ENCODE results near the gene SLAMF9.

The SLAMF9 gene

GRCh38 chr1:159945483-159946241, 8.4 kb downstream of the SLAMF9 start, which contains the start of gene IGSF9:
IGSF9 (minus strand) TSS chr1:159945613; CDS start chr1:159943454, 2,159 bp downstream.
- Histone ChIP-seq H3K36me3 (replicated peaks; ENCODE audit: insufficient read depth, low read length) (no peaks in the 10 kb centered on the region), H3K9me3 (replicated peaks; ENCODE audit: insufficient read depth, low read length) (no peaks in the 10 kb centered on the region), H3K79me2 (ENCODE audit: low read length) (no peaks in the 10 kb centered on the region), H3K9ac (ENCODE audit: low read length) (no peak within 1 kb of the TSS; the same call in 1 of the 2 replicates), H3K4me3 (ENCODE audit: low read length) (peak within 1 kb of the TSS; percentile 59), H3K4me1 (ENCODE audit: low read length) (no peaks in the 10 kb centered on the region), H3K27ac (ENCODE audit: low read length) (no peak within 1 kb of the TSS), H3K4me2 (ENCODE audit: low read depth, low read length) (peak within 1 kb of the TSS; percentile 92), H3F3A (ENCODE audit: insufficient read depth, low read length) (0 out of 2 replicates have a peak, but pooled peaks cover 2% of the 10 kb centered on the region), H3K9me2 (replicated peaks; ENCODE audit: insufficient read depth, low read length) (no peaks in the 10 kb centered on the region), H4K20me1 (ENCODE audit: insufficient read depth, low read length) (no peaks in the 10 kb centered on the region), H2AFZ (ENCODE audit: low read length) (peak within 1 kb of the TSS; percentile 80), H3K27me3 (replicated peaks; ENCODE audit: insufficient read depth, low read length) (peaks cover 43% of the 10 kb centered on the region)
- peak; percentile 78 for DNase-seq
- TF ChIP-seq EZH2phosphoT487 (IDR thresholded peaks at IDR 0.05; ENCODE audit: low read length) (no peak), EZH2 (optimal IDR thresholded peaks at IDR 0.05; ENCODE audit: low read depth, low read length) (no peak), CTCF (IDR thresholded peaks at IDR 0.05; ENCODE audit: low read length) (peak; percentile 55)

GRCh38 chr1:159944623-159945455, 9.2 kb downstream of the SLAMF9 start:
- Histone ChIP-seq H3K9me2 (replicated peaks; ENCODE audit: insufficient read depth, low read length) (no peaks in the 10 kb centered on the region), H3K9me3 (replicated peaks; ENCODE audit: insufficient read depth, low read length) (no peaks in the 10 kb centered on the region), H3K4me1 (ENCODE audit: low read length) (no peaks in the 10 kb centered on the region), H3F3A (ENCODE audit: insufficient read depth, low read length) (0 out of 2 replicates have a peak, but pooled peaks cover 2% of the 10 kb centered on the region), H3K27me3 (replicated peaks; ENCODE audit: insufficient read depth, low read length) (peaks cover 43% of the 10 kb centered on the region), H3K9ac (ENCODE audit: low read length) (no peak overlapping the region), H3K4me2 (ENCODE audit: low read depth, low read length) (peak overlapping the region; percentile 92), H2AFZ (ENCODE audit: low read length) (peak overlapping the region; percentile 80; the same call in 1 of the 2 replicates), H3K4me3 (ENCODE audit: low read length) (peak overlapping the region; percentile 59), H4K20me1 (ENCODE audit: insufficient read depth, low read length) (no peaks in the 10 kb centered on the region), H3K27ac (ENCODE audit: low read length) (no peak overlapping the region), H3K36me3 (replicated peaks; ENCODE audit: insufficient read depth, low read length) (no peaks in the 10 kb centered on the region), H3K79me2 (ENCODE audit: low read length) (no peaks in the 10 kb centered on the region)
- no peak for TF ChIP-seq CTCF (IDR thresholded peaks at IDR 0.05; ENCODE audit: low read length)
- no peak for TF ChIP-seq EZH2phosphoT487 (IDR thresholded peaks at IDR 0.05; ENCODE audit: low read length)
- no peak for TF ChIP-seq EZH2 (optimal IDR thresholded peaks at IDR 0.05; ENCODE audit: low read depth, low read length)
- no peak for DNase-seq

GRCh38 chr1:159943908-159944622, 10.0 kb downstream of the SLAMF9 start:
- Histone ChIP-seq H3F3A (ENCODE audit: insufficient read depth, low read length) (0 out of 2 replicates have a peak, but pooled peaks cover 2% of the 10 kb centered on the region), H3K4me1 (ENCODE audit: low read length) (no peaks in the 10 kb centered on the region), H2AFZ (ENCODE audit: low read length) (no peak overlapping the region), H3K9ac (ENCODE audit: low read length) (no peak overlapping the region), H3K4me3 (ENCODE audit: low read length) (no peak overlapping the region), H3K27ac (ENCODE audit: low read length) (no peak overlapping the region), H3K4me2 (ENCODE audit: low read depth, low read length) (no peak overlapping the region), H3K9me3 (replicated peaks; ENCODE audit: insufficient read depth, low read length) (no peaks in the 10 kb centered on the region), H3K79me2 (ENCODE audit: low read length) (no peaks in the 10 kb centered on the region), H3K9me2 (replicated peaks; ENCODE audit: insufficient read depth, low read length) (no peaks in the 10 kb centered on the region), H3K27me3 (replicated peaks; ENCODE audit: insufficient read depth, low read length) (peaks cover 43% of the 10 kb centered on the region), H3K36me3 (replicated peaks; ENCODE audit: insufficient read depth, low read length) (no peaks in the 10 kb centered on the region), H4K20me1 (ENCODE audit: insufficient read depth, low read length) (no peaks in the 10 kb centered on the region)
- DNase-seq, result no peak
- no peak for TF ChIP-seq EZH2phosphoT487 (IDR thresholded peaks at IDR 0.05; ENCODE audit: low read length)
- no peak for TF ChIP-seq CTCF (IDR thresholded peaks at IDR 0.05; ENCODE audit: low read length)
- no peak for TF ChIP-seq EZH2 (optimal IDR thresholded peaks at IDR 0.05; ENCODE audit: low read depth, low read length)

Data from MM.1S (cell line).